Measurements from ENCODE around the gene USP17L20. TPM values are rescaled to one million over a fixed set of nuclear protein-coding genes. Genes with fewer than 3 reads are reported as not detected.
A peak's percentile ranks its signal among the peaks of the same experiment; 100 is the strongest.
"Not testable (repeated sequence)": the region's sequence is repeated elsewhere in the genome, so short reads cannot be mapped to it uniquely, and the experiment has no call there.

Gene USP17L20, protein sequence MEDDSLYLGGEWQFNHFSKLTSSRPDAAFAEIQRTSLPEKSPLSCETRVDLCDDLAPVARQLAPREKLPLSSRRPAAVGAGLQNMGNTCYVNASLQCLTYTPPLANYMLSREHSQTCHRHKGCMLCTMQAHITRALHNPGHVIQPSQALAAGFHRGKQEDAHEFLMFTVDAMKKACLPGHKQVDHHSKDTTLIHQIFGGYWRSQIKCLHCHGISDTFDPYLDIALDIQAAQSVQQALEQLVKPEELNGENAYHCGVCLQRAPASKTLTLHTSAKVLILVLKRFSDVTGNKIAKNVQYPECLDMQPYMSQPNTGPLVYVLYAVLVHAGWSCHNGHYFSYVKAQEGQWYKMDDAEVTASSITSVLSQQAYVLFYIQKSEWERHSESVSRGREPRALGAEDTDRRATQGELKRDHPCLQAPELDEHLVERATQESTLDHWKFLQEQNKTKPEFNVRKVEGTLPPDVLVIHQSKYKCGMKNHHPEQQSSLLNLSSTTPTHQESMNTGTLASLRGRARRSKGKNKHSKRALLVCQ
- total RNA-seq = not detected

DNA sequence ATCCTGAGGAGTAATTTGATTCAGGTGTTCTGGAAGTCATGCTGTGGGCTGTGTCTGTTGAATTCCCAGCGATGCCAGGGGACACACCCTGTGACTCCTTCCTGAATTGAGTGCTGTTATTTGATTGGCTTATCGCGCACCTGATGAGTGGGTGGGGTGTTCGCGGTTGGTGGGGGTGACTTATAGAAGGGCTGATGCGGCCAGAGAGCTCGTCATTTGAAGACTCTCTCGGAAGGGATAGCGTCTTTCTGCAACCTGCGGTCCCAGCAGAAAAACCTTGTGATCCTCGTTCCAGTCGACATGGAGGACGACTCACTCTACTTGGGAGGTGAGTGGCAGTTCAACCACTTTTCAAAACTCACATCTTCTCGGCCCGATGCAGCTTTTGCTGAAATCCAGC, at the start of gene USP17L20:
Gene USP17L20 (plus strand): TSS at position 301 of the 400 bp plus-strand sequence. CDS start 0 bp downstream, at position 301.
- not testable (repeated sequence) for H3K36me3 ChIP-seq; DNase-seq (ENCODE audit: low spot score in 2 of 2); H3K4me3 ChIP-seq; H3K27ac ChIP-seq; H3K4me1 ChIP-seq; H3K27me3 ChIP-seq; H3K9me3 ChIP-seq
- no CpG with 5 or more reads among the region's 15 CpGs for WGBS

DNA sequence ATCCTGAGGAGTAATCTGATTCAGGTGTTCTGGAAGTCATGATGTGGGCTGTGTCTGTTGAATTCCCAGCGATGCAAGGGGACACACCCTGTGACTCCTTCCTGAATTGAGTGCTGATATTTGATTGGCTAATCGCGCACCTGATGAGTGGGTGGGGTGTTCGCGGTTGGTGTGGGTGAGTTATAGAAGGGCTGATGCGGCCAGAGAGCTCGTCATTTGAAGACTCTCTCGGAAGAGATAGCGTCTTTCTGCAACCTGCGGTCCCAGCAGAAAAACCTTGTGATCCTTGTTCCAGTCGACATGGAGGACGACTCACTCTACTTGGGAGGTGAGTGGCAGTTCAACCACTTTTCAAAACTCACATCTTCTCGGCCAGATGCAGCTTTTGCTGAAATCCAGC, 47.6 kb upstream of the USP17L20 start, which contains the start of gene USP17L10:
Gene USP17L10 (plus strand): TSS at position 301 of the 400 bp plus-strand sequence. CDS start 0 bp downstream, at position 301.
- not testable (repeated sequence) for DNase-seq (ENCODE audit: low spot score in 2 of 2); H3K9me3 ChIP-seq; H3K4me1 ChIP-seq; H3K27ac ChIP-seq; H3K36me3 ChIP-seq; H3K27me3 ChIP-seq; H3K4me3 ChIP-seq
- no CpG with 5 or more reads among the region's 13 CpGs for WGBS

DNA sequence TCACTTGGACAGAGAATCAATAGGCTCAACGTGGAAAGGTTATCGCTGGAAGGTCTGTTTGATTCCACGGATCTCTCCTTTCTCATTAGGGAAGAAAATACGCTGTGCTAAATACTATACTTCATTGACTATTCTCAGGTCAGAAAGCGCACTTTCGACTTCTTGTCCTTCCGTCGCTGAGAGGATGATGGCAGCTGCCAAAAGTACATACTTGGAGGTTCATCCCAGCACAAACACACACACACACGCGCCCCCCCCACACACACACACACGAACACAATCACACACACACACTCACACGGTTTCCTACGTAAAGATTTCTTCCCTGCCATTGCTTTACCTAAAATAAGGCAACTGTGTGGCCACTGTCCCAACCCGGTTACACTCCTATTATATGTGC, 43.2 kb upstream of the USP17L20 start:
- not testable (repeated sequence) for H3K9me3 ChIP-seq, H3K27ac ChIP-seq, H3K4me3 ChIP-seq, H3K27me3 ChIP-seq, H3K36me3 ChIP-seq, H3K4me1 ChIP-seq
- peak in 1 of 2 donors; percentile 60 for DNase-seq (ENCODE audit: low spot score in 2 of 2)
- WGBS = 77% methylated on average over 10 of the region's 14 CpGs

DNA sequence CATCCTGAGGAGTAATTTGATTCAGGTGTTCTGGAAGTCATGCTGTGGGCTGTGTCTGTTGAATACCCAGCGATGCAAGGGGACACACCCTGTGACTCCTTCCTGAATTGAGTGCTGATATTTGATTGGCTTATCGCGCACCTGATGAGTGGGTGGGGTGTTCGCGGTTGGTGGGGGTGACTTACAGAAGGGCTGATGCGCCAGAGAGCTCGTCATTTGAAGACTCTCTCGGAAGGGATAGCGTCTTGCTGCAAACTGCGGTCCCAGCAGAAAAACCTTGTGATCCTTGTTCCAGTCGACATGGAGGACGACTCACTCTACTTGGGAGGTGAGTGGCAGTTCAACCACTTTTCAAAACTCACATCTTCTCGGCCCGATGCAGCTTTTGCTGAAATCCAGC, 42.8 kb upstream of the USP17L20 start, which contains the start of gene USP17L11:
Gene USP17L11 (plus strand): TSS at position 301 of the 400 bp plus-strand sequence. CDS start 0 bp downstream, at position 301.
- WGBS = no CpG with 5 or more reads among the region's 14 CpGs

DNA sequence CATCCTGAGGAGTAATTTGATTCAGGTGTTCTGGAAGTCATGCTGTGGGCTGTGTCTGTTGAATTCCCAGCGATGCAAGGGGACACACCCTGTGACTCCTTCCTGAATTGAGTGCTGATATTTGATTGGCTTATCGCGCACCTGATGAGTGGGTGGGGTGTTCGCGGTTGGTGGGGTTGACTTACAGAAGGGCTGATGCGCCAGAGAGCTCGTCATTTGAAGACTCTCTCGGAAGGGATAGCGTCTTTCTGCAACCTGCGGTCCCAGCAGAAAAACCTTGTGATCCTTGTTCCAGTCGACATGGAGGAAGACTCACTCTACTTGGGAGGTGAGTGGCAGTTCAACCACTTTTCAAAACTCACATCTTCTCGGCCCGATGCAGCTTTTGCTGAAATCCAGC, 38.1 kb upstream of the USP17L20 start, which contains the start of gene USP17L12:
Gene USP17L12 (plus strand): TSS at position 301 of the 400 bp plus-strand sequence. CDS start 0 bp downstream, at position 301.
- H3K27ac ChIP-seq; H3K36me3 ChIP-seq; DNase-seq (ENCODE audit: low spot score in 2 of 2); H3K4me3 ChIP-seq; H3K9me3 ChIP-seq; H3K4me1 ChIP-seq; H3K27me3 ChIP-seq: not testable (repeated sequence)
- no CpG with 5 or more reads among the region's 13 CpGs for WGBS

More for the DNA sequence above, 42.8 kb upstream of the USP17L20 start, which contains the start of gene USP17L11:
- not testable (repeated sequence) for H3K27ac ChIP-seq; DNase-seq (ENCODE audit: low spot score in 2 of 2); H3K9me3 ChIP-seq; H3K4me3 ChIP-seq; H3K4me1 ChIP-seq; H3K27me3 ChIP-seq; H3K36me3 ChIP-seq

DNA sequence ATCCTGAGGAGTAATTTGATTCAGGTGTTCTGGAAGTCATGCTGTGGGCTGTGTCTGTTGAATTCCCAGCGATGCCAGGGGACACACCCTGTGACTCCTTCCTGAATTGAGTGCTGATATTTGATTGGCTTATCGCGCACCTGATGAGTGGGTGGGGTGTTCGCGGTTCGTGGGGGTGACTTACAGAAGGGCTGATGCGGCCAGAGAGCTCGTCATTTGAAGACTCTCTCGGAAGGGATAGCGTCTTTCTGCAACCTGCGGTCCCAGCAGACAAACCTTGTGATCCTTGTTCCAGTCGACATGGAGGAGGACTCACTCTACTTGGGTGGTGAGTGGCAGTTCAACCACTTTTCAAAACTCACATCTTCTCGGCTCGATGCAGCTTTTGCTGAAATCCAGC, 33.3 kb upstream of the USP17L20 start, which contains the start of gene USP17L13:
Gene USP17L13 (plus strand): TSS at position 301 of the 400 bp plus-strand sequence. CDS start 0 bp downstream, at position 301.
- not testable (repeated sequence) for H3K9me3 ChIP-seq; H3K27ac ChIP-seq; DNase-seq (ENCODE audit: low spot score in 2 of 2); H3K36me3 ChIP-seq; H3K27me3 ChIP-seq; H3K4me1 ChIP-seq; H3K4me3 ChIP-seq
- WGBS = no CpG with 5 or more reads among the region's 14 CpGs

DNA sequence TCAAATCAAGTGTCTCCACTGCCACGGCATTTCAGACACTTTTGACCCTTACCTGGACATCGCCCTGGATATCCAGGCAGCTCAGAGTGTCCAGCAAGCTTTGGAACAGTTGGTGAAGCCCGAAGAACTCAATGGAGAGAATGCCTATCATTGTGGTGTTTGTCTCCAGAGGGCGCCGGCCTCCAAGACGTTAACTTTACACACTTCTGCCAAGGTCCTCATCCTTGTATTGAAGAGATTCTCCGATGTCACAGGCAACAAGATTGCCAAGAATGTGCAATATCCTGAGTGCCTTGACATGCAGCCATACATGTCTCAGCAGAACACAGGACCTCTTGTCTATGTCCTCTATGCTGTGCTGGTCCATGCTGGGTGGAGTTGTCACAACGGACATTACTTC, 27.7 kb upstream of the USP17L20 start:
- not testable (repeated sequence) for H3K27ac ChIP-seq, H3K4me1 ChIP-seq, H3K9me3 ChIP-seq, H3K4me3 ChIP-seq, H3K36me3 ChIP-seq, H3K27me3 ChIP-seq
- peak in 1 of 2 donors; percentile 60 for DNase-seq (ENCODE audit: low spot score in 2 of 2)
- 100% methylated on average over 4 of the region's 8 CpGs for WGBS

DNA sequence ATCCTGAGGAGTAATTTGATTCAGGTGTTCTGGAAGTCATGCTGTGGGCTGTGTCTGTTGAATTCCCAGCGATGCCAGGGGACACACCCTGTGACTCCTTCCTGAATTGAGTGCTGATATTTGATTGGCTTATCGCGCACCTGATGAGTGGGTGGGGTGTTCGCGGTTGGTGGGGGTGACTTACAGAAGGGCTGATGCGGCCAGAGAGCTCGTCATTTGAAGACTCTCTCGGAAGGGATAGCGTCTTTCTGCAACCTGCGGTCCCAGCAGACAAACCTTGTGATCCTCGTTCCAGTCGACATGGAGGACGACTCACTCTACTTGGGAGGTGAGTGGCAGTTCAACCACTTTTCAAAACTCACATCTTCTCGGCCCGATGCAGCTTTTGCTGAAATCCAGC, 23.8 kb upstream of the USP17L20 start, which contains the start of gene USP17L15:
Gene USP17L15 (plus strand): TSS at position 301 of the 400 bp plus-strand sequence. CDS start 0 bp downstream, at position 301.
- H3K27me3 ChIP-seq; H3K4me3 ChIP-seq; H3K4me1 ChIP-seq; H3K27ac ChIP-seq; H3K9me3 ChIP-seq; DNase-seq (ENCODE audit: low spot score in 2 of 2); H3K36me3 ChIP-seq: not testable (repeated sequence)
- no CpG with 5 or more reads among the region's 15 CpGs for WGBS

DNA sequence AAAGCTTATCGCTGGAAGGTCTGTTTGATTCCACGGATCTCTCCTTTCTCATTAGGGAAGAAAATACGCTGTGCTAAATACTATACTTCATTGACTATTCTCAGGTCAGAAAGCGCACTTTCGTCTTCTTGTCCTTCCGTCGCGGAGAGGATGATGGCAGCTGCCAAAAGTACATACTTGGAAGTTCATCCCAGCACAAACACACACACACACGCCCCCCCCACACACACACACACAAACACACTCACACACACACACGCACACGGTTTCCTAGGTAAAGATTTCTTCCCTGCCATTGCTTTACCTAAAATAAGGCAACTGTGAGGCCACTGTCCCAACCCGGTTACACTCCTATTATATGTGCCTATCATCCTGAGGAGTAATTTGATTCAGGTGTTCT, 19.5 kb upstream of the USP17L20 start:
- H3K27ac ChIP-seq, H3K9me3 ChIP-seq, H3K27me3 ChIP-seq, H3K4me3 ChIP-seq, H3K4me1 ChIP-seq, H3K36me3 ChIP-seq: not testable (repeated sequence)
- WGBS = no CpG with 5 or more reads among the region's 12 CpGs
- peak; percentile 10 to 78 for DNase-seq (ENCODE audit: low spot score in 2 of 2)

DNA sequence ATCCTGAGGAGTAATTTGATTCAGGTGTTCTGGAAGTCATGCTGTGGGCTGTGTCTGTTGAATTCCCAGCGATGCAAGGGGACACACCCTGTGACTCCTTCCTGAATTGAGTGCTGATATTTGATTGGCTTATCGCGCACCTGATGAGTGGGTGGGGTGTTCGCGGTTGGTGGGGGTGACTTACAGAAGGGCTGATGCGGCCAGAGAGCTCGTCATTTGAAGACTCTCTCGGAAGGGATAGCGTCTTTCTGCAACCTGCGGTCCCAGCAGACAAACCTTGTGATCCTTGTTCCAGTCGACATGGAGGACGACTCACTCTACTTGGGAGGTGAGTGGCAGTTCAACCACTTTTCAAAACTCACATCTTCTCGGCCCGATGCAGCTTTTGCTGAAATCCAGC, 14.3 kb upstream of the USP17L20 start, which contains the start of gene USP17L17:
Gene USP17L17 (plus strand): TSS at position 301 of the 400 bp plus-strand sequence. CDS start 0 bp downstream, at position 301.
- not testable (repeated sequence) for H3K36me3 ChIP-seq; H3K27me3 ChIP-seq; H3K9me3 ChIP-seq; H3K27ac ChIP-seq; DNase-seq (ENCODE audit: low spot score in 2 of 2); H3K4me3 ChIP-seq; H3K4me1 ChIP-seq
- no CpG with 5 or more reads among the region's 14 CpGs for WGBS

DNA sequence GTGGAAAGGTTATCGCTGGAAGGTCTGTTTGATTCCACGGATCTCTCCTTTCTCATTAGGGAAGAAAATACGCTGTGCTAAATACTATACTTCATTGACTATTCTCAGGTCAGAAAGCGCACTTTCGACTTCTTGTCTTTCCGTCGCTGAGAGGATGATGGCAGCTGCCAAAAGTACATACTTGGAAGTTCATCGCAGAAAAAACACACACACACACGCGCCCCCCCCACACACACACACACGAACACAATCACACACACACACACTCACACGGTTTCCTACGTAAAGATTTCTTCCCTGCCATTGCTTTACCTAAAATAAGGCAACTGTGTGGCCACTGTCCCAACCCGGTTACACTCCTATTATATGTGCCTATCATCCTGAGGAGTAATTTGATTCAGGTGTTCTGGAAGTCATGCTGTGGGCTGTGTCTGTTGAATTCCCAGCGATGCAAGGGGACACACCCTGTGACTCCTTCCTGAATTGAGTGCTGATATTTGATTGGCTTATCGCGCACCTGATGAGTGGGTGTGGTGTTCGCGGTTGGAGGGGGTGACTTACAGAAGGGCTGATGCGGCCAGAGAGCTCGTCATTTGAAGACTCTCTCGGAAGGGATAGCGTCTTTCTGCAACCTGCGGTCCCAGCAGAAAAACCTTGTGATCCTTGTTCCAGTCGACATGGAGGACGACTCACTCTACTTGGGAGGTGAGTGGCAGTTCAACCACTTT, 9.8 kb upstream of the USP17L20 start, which contains the start of gene USP17L18:
Gene USP17L18 (plus strand): TSS at position 678 of the 728 bp plus-strand sequence. CDS start 0 bp downstream, at position 678.
- 91% methylated on average over 10 of the region's 26 CpGs for WGBS
- not testable (repeated sequence) for H3K4me1 ChIP-seq, H3K9me3 ChIP-seq, H3K4me3 ChIP-seq, H3K27ac ChIP-seq, H3K36me3 ChIP-seq, H3K27me3 ChIP-seq
- peak; percentile 64 to 91 for DNase-seq (ENCODE audit: low spot score in 2 of 2)

DNA sequence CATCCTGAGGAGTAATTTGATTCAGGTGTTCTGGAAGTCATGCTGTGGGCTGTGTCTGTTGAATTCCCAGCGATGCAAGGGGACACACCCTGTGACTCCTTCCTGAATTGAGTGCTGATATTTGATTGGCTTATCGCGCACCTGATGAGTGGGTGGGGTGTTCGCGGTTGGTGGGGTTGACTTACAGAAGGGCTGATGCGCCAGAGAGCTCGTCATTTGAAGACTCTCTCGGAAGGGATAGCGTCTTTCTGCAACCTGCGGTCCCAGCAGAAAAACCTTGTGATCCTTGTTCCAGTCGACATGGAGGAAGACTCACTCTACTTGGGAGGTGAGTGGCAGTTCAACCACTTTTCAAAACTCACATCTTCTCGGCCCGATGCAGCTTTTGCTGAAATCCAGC, 4.8 kb upstream of the USP17L20 start, which contains the start of gene USP17L19:
Gene USP17L19 (plus strand): TSS at position 301 of the 400 bp plus-strand sequence. CDS start 0 bp downstream, at position 301.
- H3K36me3 ChIP-seq; H3K4me1 ChIP-seq; DNase-seq (ENCODE audit: low spot score in 2 of 2); H3K4me3 ChIP-seq; H3K27me3 ChIP-seq; H3K27ac ChIP-seq; H3K9me3 ChIP-seq: not testable (repeated sequence)
- no CpG with 5 or more reads among the region's 13 CpGs for WGBS

DNA sequence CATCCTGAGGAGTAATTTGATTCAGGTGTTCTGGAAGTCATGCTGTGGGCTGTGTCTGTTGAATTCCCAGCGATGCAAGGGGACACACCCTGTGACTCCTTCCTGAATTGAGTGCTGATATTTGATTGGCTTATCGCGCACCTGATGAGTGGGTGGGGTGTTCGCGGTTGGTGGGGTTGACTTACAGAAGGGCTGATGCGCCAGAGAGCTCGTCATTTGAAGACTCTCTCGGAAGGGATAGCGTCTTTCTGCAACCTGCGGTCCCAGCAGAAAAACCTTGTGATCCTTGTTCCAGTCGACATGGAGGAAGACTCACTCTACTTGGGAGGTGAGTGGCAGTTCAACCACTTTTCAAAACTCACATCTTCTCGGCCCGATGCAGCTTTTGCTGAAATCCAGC, 4.6 kb downstream of the USP17L20 start, which contains the start of gene USP17L21:
Gene USP17L21 (plus strand): TSS at position 301 of the 400 bp plus-strand sequence. CDS start 0 bp downstream, at position 301.
- not testable (repeated sequence) for H3K27me3 ChIP-seq; DNase-seq (ENCODE audit: low spot score in 2 of 2); H3K36me3 ChIP-seq; H3K4me1 ChIP-seq; H3K4me3 ChIP-seq; H3K27ac ChIP-seq; H3K9me3 ChIP-seq
- no CpG with 5 or more reads among the region's 13 CpGs for whole genome bisulfite sequencing

Data from suprapubic skin (tissue), 4 donors.